HepG2 (cell line): ENCODE data around the gene POLR3K. TPM values are rescaled to one million over a fixed set of nuclear protein-coding genes. Genes with fewer than 3 reads are reported as not detected.

Source experiments
- ASH2L ChIP-seq: fragments of 300-600, 200-600 bp; sonication (generic); IDR thresholded peaks from 2 replicates; pipeline ENCODE4 v1.7.0; 2017; ENCODE audit warnings: low read depth, mild to moderate bottlenecking, moderate library complexity, mixed read lengths, low read length; ENCODE audit not compliant: insufficient read length
- MAZ ChIP-seq, 2 experiments: sonication (generic) in 1 of 2; formaldehyde crosslinking in 1 of 2; IDR thresholded peaks; 2 replicates each; pipeline versions ENCODE4 v1.5.0 to v1.6.1; 2012 to 2020; ENCODE audit warnings: low read depth in 2 of 2, mild to moderate bottlenecking in 2 of 2, borderline replicate concordance in 1 of 2, improper control_type of control experiment in 1 of 2, low read length in 1 of 2, missing genetic modification reagents in 1 of 2, moderate library complexity in 1 of 2
- MEF2D ChIP-seq: sonication (generic); formaldehyde crosslinking; IDR thresholded peaks from 2 replicates; pipeline ENCODE4 v1.5.1; 2020; ENCODE audit warnings: mild to moderate bottlenecking, missing genetic modification reagents
- ZBTB7A ChIP-seq: sonication (generic); formaldehyde crosslinking; IDR thresholded peaks from 2 replicates; pipeline ENCODE4 v1.8.0; 2022; ENCODE audit warnings: mild to moderate bottlenecking, missing genetic modification reagents
- ZNF230 ChIP-seq: sonication (generic); formaldehyde crosslinking; IDR thresholded peaks from 2 replicates; pipeline ENCODE4 v1.4.0; 2020; ENCODE audit warnings: mild to moderate bottlenecking, missing genetic modification reagents
- ZNF430 ChIP-seq: sonication (generic); formaldehyde crosslinking; IDR thresholded peaks from 2 replicates; pipeline ENCODE4 v1.9.0; 2021; ENCODE audit warnings: mild to moderate bottlenecking, missing genetic modification reagents
- polyA plus RNA-seq, 8 experiments: library from polyadenylated mRNA; depleted of rRNA in 3 of 8; stranded (reverse) in 7 of 8; unstranded in 1 of 8; fragments of >200 nt; fragmentation: Illumina TruSeq in 4 of 8; extraction: Trizol in 4 of 8; gene quantifications; 2 replicates each; pipeline versions ENCODE4 v1.2.1 to v1.2.3, GENCODE V29; 2011 to 2016; ENCODE audit warnings: low read depth in 4 of 8, missing spikeins in 1 of 8, mixed read lengths in 1 of 8; ENCODE audit not compliant: insufficient read depth in 1 of 8
- total RNA-seq, 5 experiments: library from RNA; depleted of rRNA; stranded (reverse); fragments of >200 nt; fragmentation: Illumina TruSeq; extraction: Trizol; gene quantifications; 2 replicates each; pipeline ENCODE4 v1.2.3, GENCODE V29; 2016; ENCODE audit warnings: low read depth in 1 of 5
- TF ChIP-seq, protein P1 (sequence below): fragments of 450-650 bp; IDR thresholded peaks from 2 replicates; pipeline ENCODE4 v1.6.1; 2017; ENCODE audit warnings: mild to moderate bottlenecking
- TF ChIP-seq, protein P2 (sequence below): sonication (generic); formaldehyde crosslinking; IDR thresholded peaks from 2 replicates; pipeline ENCODE4 v1.8.1; 2023; ENCODE audit warnings: missing genetic modification reagents, inconsistent platforms, borderline replicate concordance
- TF ChIP-seq, protein P3 (sequence below): sonication (generic); formaldehyde crosslinking; IDR thresholded peaks from 2 replicates; pipeline ENCODE4 v1.9.0; 2021; ENCODE audit warnings: missing genetic modification reagents, borderline replicate concordance
- TF ChIP-seq, protein P4 (sequence below): IDR thresholded peaks from 2 replicates; pipeline ENCODE4 v1.6.1; 2012; ENCODE audit warnings: low read depth, low read length, improper control_type of control experiment
- TF ChIP-seq, protein P5 (sequence below): sonication (generic); formaldehyde crosslinking; IDR thresholded peaks from 2 replicates; pipeline ENCODE4 v1.4.0; 2020; ENCODE audit warnings: mild to moderate bottlenecking, missing genetic modification reagents
- TF ChIP-seq, protein P6 (sequence below): sonication (generic); formaldehyde crosslinking; IDR thresholded peaks from 2 replicates; pipeline ENCODE4 v1.5.1; 2020; ENCODE audit warnings: mild to moderate bottlenecking, moderate library complexity, missing genetic modification reagents

The POLR3K gene
- total and polyA plus RNA-seq, 2 of the 13 experiments (the other 11 are each of a cell fraction or from before 2014, with no cell fraction given): 14.8 to 18.8 TPM

DNA sequence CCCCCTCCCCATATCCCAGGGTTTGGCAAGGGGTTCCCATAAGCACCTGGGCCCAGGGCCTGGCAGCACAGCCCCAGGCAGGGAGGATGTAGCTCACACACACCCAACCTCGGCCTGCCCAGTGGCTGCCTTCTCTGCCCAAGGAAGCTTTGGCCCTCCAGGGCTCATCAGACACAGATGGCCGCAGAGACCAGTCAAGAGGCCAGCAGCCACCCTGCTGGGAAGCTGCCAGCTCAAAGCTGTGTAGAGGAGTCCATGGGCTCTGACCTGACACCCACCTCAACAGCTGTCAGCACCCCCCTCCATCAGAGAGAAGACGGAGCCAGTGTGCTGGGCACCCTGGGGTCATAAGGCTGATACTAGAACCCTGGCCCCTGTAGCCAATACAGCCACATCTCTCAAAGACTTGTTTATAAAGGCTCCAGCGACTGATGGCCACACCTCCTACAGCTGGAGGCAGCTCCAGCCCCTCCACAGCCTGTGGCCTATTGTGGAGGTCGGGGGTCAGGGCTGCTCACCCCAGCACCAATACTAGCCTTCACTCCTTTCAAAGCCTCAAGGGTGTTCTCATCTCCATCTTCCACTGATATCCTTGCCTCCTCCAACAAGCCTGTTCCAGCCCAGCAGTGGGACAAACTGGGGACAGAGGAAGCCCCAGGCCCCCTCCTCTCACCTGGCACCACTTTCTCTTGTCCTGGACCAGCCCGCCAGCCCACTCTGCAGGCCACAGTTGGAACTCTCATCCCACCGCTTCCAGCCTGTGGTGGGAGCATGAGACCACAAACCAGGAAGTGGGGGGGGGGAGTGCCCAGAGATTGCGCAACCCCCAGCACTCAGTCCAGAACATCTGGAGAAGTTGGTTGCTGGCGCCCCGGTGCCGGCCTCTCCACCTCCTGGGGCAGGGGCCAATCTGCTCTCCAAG is 22.4 kb upstream of the POLR3K start (continued):
- TF ChIP-seq, protein P1, sequence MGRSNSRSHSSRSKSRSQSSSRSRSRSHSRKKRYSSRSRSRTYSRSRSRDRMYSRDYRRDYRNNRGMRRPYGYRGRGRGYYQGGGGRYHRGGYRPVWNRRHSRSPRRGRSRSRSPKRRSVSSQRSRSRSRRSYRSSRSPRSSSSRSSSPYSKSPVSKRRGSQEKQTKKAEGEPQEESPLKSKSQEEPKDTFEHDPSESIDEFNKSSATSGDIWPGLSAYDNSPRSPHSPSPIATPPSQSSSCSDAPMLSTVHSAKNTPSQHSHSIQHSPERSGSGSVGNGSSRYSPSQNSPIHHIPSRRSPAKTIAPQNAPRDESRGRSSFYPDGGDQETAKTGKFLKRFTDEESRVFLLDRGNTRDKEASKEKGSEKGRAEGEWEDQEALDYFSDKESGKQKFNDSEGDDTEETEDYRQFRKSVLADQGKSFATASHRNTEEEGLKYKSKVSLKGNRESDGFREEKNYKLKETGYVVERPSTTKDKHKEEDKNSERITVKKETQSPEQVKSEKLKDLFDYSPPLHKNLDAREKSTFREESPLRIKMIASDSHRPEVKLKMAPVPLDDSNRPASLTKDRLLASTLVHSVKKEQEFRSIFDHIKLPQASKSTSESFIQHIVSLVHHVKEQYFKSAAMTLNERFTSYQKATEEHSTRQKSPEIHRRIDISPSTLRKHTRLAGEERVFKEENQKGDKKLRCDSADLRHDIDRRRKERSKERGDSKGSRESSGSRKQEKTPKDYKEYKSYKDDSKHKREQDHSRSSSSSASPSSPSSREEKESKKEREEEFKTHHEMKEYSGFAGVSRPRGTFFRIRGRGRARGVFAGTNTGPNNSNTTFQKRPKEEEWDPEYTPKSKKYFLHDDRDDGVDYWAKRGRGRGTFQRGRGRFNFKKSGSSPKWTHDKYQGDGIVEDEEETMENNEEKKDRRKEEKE: no peak
- TF ChIP-seq ASH2L (peak; percentile 14), MAZ (IDR thresholded peaks at IDR 0.05; ENCODE audit: borderline replicate concordance, low read depth, low read length) (no peak), MAZ (CRISPR knock-in tag; IDR thresholded peaks at IDR 0.05; ENCODE audit: low read depth) (peak; percentile 53; the same call in 1 of the 2 replicates), ZBTB7A (CRISPR knock-in tag) (peak; percentile 76; the same call in 1 of the 2 replicates), ZNF230 (CRISPR knock-in tag) (no peak), MEF2D (CRISPR knock-in tag) (0 out of 2 replicates have a peak, but pooled peaks have one; percentile 56), ZNF430 (CRISPR knock-in tag) (peak; percentile 32; the same call in 1 of the 2 replicates)
- TF ChIP-seq, protein P2, sequence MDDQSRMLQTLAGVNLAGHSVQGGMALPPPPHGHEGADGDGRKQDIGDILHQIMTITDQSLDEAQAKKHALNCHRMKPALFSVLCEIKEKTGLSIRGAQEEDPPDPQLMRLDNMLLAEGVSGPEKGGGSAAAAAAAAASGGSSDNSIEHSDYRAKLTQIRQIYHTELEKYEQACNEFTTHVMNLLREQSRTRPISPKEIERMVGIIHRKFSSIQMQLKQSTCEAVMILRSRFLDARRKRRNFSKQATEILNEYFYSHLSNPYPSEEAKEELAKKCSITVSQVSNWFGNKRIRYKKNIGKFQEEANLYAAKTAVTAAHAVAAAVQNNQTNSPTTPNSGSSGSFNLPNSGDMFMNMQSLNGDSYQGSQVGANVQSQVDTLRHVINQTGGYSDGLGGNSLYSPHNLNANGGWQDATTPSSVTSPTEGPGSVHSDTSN (CRISPR knock-in tag): no peak
- TF ChIP-seq, protein P3, sequence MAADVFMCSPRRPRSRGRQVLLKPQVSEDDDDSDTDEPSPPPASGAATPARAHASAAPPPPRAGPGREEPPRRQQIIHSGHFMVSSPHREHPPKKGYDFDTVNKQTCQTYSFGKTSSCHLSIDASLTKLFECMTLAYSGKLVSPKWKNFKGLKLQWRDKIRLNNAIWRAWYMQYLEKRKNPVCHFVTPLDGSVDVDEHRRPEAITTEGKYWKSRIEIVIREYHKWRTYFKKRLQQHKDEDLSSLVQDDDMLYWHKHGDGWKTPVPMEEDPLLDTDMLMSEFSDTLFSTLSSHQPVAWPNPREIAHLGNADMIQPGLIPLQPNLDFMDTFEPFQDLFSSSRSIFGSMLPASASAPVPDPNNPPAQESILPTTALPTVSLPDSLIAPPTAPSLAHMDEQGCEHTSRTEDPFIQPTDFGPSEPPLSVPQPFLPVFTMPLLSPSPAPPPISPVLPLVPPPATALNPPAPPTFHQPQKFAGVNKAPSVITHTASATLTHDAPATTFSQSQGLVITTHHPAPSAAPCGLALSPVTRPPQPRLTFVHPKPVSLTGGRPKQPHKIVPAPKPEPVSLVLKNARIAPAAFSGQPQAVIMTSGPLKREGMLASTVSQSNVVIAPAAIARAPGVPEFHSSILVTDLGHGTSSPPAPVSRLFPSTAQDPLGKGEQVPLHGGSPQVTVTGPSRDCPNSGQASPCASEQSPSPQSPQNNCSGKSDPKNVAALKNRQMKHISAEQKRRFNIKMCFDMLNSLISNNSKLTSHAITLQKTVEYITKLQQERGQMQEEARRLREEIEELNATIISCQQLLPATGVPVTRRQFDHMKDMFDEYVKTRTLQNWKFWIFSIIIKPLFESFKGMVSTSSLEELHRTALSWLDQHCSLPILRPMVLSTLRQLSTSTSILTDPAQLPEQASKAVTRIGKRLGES: no peak
- TF ChIP-seq, protein P4, sequence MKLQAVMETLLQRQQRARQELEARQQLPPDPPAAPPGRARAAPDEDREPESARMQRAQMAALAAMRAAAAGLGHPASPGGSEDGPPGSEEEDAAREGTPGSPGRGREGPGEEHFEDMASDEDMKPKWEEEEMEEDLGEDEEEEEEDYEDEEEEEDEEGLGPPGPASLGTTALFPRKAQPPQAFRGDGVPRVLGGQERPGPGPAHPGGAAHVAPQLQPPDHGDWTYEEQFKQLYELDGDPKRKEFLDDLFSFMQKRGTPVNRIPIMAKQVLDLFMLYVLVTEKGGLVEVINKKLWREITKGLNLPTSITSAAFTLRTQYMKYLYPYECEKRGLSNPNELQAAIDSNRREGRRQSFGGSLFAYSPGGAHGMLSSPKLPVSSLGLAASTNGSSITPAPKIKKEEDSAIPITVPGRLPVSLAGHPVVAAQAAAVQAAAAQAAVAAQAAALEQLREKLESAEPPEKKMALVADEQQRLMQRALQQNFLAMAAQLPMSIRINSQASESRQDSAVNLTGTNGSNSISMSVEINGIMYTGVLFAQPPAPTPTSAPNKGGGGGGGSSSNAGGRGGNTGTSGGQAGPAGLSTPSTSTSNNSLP: no peak
- TF ChIP-seq, protein P5, sequence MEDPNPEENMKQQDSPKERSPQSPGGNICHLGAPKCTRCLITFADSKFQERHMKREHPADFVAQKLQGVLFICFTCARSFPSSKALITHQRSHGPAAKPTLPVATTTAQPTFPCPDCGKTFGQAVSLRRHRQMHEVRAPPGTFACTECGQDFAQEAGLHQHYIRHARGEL (CRISPR knock-in tag): no peak
- TF ChIP-seq, protein P6, sequence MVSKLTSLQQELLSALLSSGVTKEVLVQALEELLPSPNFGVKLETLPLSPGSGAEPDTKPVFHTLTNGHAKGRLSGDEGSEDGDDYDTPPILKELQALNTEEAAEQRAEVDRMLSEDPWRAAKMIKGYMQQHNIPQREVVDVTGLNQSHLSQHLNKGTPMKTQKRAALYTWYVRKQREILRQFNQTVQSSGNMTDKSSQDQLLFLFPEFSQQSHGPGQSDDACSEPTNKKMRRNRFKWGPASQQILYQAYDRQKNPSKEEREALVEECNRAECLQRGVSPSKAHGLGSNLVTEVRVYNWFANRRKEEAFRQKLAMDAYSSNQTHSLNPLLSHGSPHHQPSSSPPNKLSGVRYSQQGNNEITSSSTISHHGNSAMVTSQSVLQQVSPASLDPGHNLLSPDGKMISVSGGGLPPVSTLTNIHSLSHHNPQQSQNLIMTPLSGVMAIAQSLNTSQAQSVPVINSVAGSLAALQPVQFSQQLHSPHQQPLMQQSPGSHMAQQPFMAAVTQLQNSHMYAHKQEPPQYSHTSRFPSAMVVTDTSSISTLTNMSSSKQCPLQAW: peak; percentile 22; the same call in 1 of the 2 replicates
